ENCODE measurements around the gene HNRNPR. TPM values are rescaled to one million over a fixed set of nuclear protein-coding genes. Genes with fewer than 3 reads are reported as not detected.

Gene HNRNPR
- total RNA-seq, 1 donor from 2014 or later, result 146 TPM

- Mint-ChIP-seq H3K9me3 (ENCODE audit: unreplicated experiment) (peaks cover 67% of the 10 kb centered on the region), H3K27ac (ENCODE audit: unreplicated experiment) (no peak overlapping the region), H3K4me1 (ENCODE audit: unreplicated experiment) (peaks cover 3% of the 10 kb centered on the region), H3K27me3 (ENCODE audit: unreplicated experiment) (peaks cover 5% of the 10 kb centered on the region), H3K36me3 (ENCODE audit: low read depth, unreplicated experiment) (peaks cover 85% of the 10 kb centered on the region), H3K4me3 (ENCODE audit: unreplicated experiment) (peak overlapping the region; percentile 89)
- DNase-seq (ENCODE audit: low spot score), result no peak
- no peak for TF ChIP-seq CTCF (IDR thresholded peaks at IDR 0.05; ENCODE audit: unreplicated experiment)
These were observed 18.2 kb upstream of the HNRNPR start for GRCh38 chr1:23362218-23362713.

- peaks cover 10% of the 10 kb centered on the region for H3K27me3 Mint-ChIP-seq (ENCODE audit: unreplicated experiment)
- H3K36me3 Mint-ChIP-seq (ENCODE audit: low read depth, unreplicated experiment), result peaks cover 56% of the 10 kb centered on the region
- peaks cover 50% of the 10 kb centered on the region for H3K9me3 Mint-ChIP-seq (ENCODE audit: unreplicated experiment)
- no peak overlapping the region for H3K4me3 Mint-ChIP-seq (ENCODE audit: unreplicated experiment)
- no peak for TF ChIP-seq CTCF (IDR thresholded peaks at IDR 0.05; ENCODE audit: unreplicated experiment)
- H3K4me1 Mint-ChIP-seq (ENCODE audit: unreplicated experiment), result no peaks in the 10 kb centered on the region
- DNase-seq (ENCODE audit: low spot score), result no peak
- no peak overlapping the region for H3K27ac Mint-ChIP-seq (ENCODE audit: unreplicated experiment)
These were observed 14.3 kb upstream of the HNRNPR start for GRCh38 chr1:23358310-23358875.

GRCh38 chr1:23357138-23357908 lies 13.2 kb upstream of the HNRNPR start:
- H3K9me3 Mint-ChIP-seq (ENCODE audit: unreplicated experiment), result peaks cover 39% of the 10 kb centered on the region
- no peaks in the 10 kb centered on the region for H3K4me1 Mint-ChIP-seq (ENCODE audit: unreplicated experiment)
- no peak overlapping the region for H3K27ac Mint-ChIP-seq (ENCODE audit: unreplicated experiment)
- peaks cover 8% of the 10 kb centered on the region for H3K27me3 Mint-ChIP-seq (ENCODE audit: unreplicated experiment)
- no peak overlapping the region for H3K4me3 Mint-ChIP-seq (ENCODE audit: unreplicated experiment)
- DNase-seq (ENCODE audit: low spot score), result no peak
- no peak for TF ChIP-seq CTCF (IDR thresholded peaks at IDR 0.05; ENCODE audit: unreplicated experiment)
- peaks cover 45% of the 10 kb centered on the region for H3K36me3 Mint-ChIP-seq (ENCODE audit: low read depth, unreplicated experiment)

GRCh38 chr1:23356471-23357137 lies 12.5 kb upstream of the HNRNPR start:
- TF ChIP-seq CTCF (IDR thresholded peaks at IDR 0.05; ENCODE audit: unreplicated experiment), result no peak
- no peak overlapping the region for H3K27ac Mint-ChIP-seq (ENCODE audit: unreplicated experiment)
- no peaks in the 10 kb centered on the region for H3K4me1 Mint-ChIP-seq (ENCODE audit: unreplicated experiment)
- peaks cover 38% of the 10 kb centered on the region for H3K36me3 Mint-ChIP-seq (ENCODE audit: low read depth, unreplicated experiment)
- peaks cover 32% of the 10 kb centered on the region for H3K9me3 Mint-ChIP-seq (ENCODE audit: unreplicated experiment)
- peak overlapping the region; percentile 18 for H3K4me3 Mint-ChIP-seq (ENCODE audit: unreplicated experiment)
- DNase-seq (ENCODE audit: low spot score), result no peak
- H3K27me3 Mint-ChIP-seq (ENCODE audit: unreplicated experiment), result peaks cover 4% of the 10 kb centered on the region

Measured in endothelial cell (in vitro differentiated cells).